Measurements from ENCODE around the gene SLC39A10. TPM values are rescaled to one million over a fixed set of nuclear protein-coding genes. Genes with fewer than 3 reads are reported as not detected.

SLC39A10 gene
- total RNA-seq, 1 donor from 2014 or later, result 62.0 TPM

DNA sequence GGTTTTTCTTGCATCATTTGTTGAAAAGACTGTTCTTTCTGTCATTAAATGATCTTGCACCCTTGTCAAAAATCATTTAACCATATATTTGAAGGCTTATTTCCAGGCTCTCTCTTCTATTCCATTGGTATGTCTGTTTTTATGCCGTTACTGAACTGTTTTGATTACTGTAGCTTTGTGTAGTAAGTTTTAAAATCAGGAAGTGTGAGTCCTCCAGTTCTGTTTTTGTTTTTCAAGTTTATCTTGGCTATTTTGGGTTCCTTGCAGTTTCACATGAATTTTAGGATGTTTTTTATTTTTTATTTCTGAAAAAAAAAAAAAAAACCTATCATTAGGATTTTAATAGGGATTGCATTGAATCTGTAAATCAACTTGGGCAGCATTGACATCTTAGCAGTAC, 39.0 kb downstream of the SLC39A10 start:
- no peak for DNase-seq (ENCODE audit: low spot score)
- no peak for TF ChIP-seq CTCF (IDR thresholded peaks at IDR 0.05; ENCODE audit: unreplicated experiment)
- H3K9me3 Mint-ChIP-seq (ENCODE audit: unreplicated experiment), result no peaks in the 10 kb centered on the region
- peaks cover 19% of the 10 kb centered on the region for H3K36me3 Mint-ChIP-seq (ENCODE audit: low read depth, unreplicated experiment)
- peaks cover 9% of the 10 kb centered on the region for H3K4me1 Mint-ChIP-seq (ENCODE audit: unreplicated experiment)
- no peak overlapping the region for H3K27ac Mint-ChIP-seq (ENCODE audit: unreplicated experiment)
- H3K27me3 Mint-ChIP-seq (ENCODE audit: unreplicated experiment), result peaks cover 6% of the 10 kb centered on the region
- no peak overlapping the region for H3K4me3 Mint-ChIP-seq (ENCODE audit: unreplicated experiment)

DNA sequence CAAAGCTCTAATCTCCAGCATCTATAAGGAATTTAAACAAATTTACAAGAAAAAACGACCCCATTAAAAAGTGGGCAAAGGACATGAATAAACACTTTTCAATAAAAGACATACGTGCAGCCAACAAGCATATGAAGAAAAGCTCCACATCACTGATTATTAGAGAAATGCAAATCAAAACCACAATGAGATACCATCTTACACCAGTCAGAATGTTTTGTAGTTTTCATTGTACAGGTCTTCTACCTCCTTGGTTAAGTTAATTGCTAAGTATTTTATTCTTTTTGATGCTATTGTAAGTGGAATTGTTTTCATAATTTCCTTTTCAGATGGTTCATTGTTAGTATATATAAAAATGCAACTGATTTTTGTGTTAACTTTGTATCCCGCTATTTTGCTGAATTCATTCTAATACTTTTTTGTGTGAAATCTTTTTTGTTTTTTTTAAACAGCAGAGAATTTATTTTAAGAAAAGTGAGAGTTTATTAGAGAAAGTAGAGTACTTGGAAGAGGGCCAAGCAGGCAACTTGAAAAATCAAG, 40.7 kb downstream of the SLC39A10 start:
- Mint-ChIP-seq H3K9me3 (ENCODE audit: unreplicated experiment) (no peaks in the 10 kb centered on the region), H3K27me3 (ENCODE audit: unreplicated experiment) (peaks cover 6% of the 10 kb centered on the region), H3K27ac (ENCODE audit: unreplicated experiment) (no peak overlapping the region), H3K4me1 (ENCODE audit: unreplicated experiment) (peaks cover 9% of the 10 kb centered on the region), H3K4me3 (ENCODE audit: unreplicated experiment) (no peak overlapping the region), H3K36me3 (ENCODE audit: low read depth, unreplicated experiment) (peaks cover 18% of the 10 kb centered on the region)
- TF ChIP-seq CTCF (IDR thresholded peaks at IDR 0.05; ENCODE audit: unreplicated experiment), result no peak
- no peak for DNase-seq (ENCODE audit: low spot score)

DNA sequence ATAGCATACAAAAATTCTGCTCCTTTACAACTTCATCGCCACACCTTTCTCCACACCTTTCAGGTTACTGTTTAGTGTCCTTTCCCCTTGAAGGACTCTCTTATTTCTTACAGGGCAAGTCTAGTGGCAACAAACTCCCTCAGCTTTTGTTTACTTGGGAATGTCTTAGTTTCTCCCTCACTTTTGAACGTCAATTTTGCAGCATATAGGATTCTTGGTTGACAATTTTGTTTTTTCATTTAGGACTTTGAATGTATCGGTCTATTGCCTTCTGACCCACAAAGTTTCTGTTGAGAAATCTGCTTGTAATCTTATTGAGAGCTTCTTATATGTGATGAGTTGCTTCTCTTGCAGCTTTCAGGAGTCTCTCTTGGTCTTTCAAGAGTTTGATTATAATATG, 43.5 kb downstream of the SLC39A10 start:
- no peak overlapping the region for H3K4me3 Mint-ChIP-seq (ENCODE audit: unreplicated experiment)
- no peak for TF ChIP-seq CTCF (IDR thresholded peaks at IDR 0.05; ENCODE audit: unreplicated experiment)
- no peak for DNase-seq (ENCODE audit: low spot score)
- peaks cover 1% of the 10 kb centered on the region for H3K27me3 Mint-ChIP-seq (ENCODE audit: unreplicated experiment)
- H3K27ac Mint-ChIP-seq (ENCODE audit: unreplicated experiment), result no peak overlapping the region
- H3K36me3 Mint-ChIP-seq (ENCODE audit: low read depth, unreplicated experiment), result peaks cover 12% of the 10 kb centered on the region
- H3K4me1 Mint-ChIP-seq (ENCODE audit: unreplicated experiment), result peaks cover 5% of the 10 kb centered on the region
- no peaks in the 10 kb centered on the region for H3K9me3 Mint-ChIP-seq (ENCODE audit: unreplicated experiment)

- Mint-ChIP-seq H3K27ac (ENCODE audit: unreplicated experiment) (no peak overlapping the region), H3K36me3 (ENCODE audit: low read depth, unreplicated experiment) (peaks cover under 1% of the 10 kb centered on the region), H3K4me3 (ENCODE audit: unreplicated experiment) (no peak overlapping the region), H3K27me3 (ENCODE audit: unreplicated experiment) (no peaks in the 10 kb centered on the region), H3K4me1 (ENCODE audit: unreplicated experiment) (no peaks in the 10 kb centered on the region), H3K9me3 (ENCODE audit: unreplicated experiment) (no peaks in the 10 kb centered on the region)
- no peak for DNase-seq (ENCODE audit: low spot score)
- no peak for TF ChIP-seq CTCF (IDR thresholded peaks at IDR 0.05; ENCODE audit: unreplicated experiment)
Measured at GRCh38 chr2:195706161-195706900, 49.3 kb downstream of the SLC39A10 start.
